GM18867 (cell line): ENCODE results near the gene PGLYRP4.

Experiments
- ATAC-seq: cut with Tn5 transposase; IDR thresholded peaks from one replicate; pipeline ENCODE4 v1.9.1; 2021; ENCODE audit warnings: mild to moderate bottlenecking, moderate library complexity; ENCODE audit not compliant: unreplicated experiment

PGLYRP4 gene

DNA sequence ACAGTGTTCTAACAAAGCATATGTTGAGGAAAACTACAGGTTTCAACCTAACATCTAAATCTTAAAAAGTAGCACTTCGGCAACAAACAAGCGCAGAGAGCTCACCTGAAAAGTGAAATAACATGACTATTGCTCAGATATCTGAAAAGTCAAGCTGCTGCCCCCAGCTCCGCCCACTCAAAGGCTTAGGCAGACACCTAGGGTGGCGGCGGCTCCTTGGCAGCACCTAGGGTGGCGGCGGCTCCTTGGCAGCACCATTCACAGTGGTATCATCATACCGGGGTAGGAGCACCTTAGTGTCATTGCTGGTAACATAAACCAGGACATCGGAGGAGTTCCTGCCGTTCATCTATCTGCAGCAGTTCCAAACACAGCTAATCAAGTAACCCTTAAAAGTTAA lies 30.9 kb upstream of the PGLYRP4 start:
- ATAC-seq: no peak

DNA sequence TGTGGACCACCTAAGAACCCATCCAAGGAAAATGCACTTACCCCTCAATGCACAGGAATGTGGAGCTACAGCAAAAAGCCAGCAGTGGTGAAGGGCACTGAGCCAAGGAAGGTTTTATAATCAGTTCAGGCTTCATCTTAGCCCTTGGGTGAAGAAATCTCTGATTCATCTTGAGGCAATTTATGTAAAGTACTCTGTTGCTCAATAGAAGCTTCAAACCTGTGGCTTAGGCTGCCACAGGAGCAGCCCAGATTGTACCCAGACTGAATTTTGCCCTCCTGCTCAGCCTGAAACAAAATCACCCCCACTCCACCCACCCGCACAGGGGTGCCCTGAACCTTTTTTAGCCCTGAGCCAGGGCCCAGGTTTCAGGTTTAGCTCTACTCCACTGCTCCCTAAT lies 26.9 kb upstream of the PGLYRP4 start, which contains the start of gene S100A12:
TSS of gene S100A12 (minus strand) at position 111 of the 400 bp plus-strand sequence. CDS start 1,029 bp downstream, outside the sequence.
- no peak for ATAC-seq

DNA sequence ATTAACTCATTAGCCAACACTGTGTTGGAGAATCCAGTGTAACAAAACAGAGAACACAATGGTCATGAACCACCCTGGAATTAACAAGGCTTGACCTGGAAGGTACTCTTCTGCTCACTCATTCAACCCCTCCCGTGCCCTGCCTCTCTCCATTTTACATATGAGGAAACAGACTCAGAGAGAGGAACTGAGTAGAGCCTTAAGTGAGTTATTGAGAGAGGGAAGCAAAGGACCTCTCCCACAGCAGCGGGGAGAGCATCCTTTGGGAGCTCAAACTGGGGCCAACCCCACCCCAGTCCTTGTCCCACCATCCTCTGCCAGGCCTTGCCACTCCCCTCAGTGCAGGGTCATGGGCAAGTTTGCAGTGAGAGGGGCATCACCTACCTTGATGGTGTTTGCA lies 25.4 kb upstream of the PGLYRP4 start:
- no peak for ATAC-seq

DNA sequence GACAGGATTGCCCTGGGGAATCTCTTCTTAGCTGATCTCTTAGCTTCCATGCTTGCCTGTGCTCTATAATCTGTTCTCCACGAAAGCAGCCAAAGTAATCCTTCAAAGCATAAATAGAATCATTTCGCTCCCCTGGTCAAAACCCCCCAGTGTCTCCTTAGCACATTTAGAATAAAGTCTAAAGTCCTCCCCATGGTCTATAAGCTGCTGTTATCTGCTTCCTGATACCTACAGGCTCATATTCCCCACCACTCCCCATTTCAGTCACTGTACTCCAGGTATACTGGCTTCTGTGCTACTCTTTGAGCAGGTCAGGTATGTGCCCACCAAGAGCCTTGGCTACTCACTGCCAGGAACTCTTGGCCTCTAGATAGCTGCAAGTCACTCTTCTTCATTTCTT lies 23.9 kb upstream of the PGLYRP4 start:
- no peak for ATAC-seq

DNA sequence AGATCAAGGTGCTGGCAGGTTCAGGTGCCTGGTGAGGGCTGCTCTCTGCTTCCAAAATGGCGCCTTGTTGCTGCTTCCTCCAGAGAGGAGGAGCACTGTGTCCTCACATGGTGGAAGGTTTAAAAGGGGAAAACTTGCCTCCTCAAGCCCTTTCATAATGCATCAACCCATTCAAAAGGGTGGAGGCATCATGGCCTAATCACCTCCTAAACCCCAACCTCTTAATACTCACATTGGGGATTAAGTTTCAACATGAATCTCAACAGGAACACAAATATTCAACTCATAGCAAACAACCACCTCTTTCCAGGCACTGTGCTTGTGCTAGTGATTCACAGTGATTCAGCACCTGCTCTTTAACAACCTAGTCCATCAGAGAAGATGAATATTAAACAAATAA lies 22.6 kb upstream of the PGLYRP4 start:
- ATAC-seq: no peak

DNA sequence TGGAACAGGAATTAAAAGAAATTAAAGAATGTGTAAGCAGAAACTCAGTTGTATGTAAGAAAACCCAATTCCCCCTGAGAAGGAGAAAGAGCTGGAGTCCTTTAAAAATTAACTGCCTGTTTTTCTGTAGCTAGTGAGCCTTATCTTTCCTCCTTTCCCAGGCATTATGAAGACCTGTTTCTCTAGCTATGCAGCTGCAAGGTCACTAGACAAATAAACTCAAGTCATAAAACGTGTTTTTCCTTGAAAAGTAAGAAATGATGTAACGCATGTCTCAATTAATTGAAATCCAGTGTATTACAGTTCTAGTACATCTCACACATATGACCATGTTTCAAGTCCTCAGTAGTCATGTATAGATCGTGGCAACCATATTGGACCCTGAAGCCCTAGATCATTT lies 21.5 kb upstream of the PGLYRP4 start:
- no peak for ATAC-seq

DNA sequence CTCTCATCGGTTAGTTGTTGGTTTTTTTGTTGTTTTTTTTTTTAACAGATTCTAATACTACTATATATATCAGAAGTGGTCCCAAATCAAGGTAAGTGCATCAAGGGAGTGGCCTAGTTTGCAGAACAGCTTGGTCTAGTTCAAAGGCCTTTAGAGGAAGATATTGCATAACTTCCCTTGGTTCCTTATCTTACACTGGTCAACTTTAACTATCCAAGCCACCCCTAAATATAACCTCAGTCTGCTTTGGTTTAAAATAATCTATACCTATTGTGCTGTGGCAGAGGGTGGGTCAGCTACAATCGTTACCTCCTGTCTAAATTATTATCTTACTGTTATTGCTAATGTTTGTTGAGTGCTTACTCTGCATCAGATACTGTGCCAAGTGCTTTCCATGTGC lies 19.9 kb upstream of the PGLYRP4 start:
- no peak for ATAC-seq

DNA sequence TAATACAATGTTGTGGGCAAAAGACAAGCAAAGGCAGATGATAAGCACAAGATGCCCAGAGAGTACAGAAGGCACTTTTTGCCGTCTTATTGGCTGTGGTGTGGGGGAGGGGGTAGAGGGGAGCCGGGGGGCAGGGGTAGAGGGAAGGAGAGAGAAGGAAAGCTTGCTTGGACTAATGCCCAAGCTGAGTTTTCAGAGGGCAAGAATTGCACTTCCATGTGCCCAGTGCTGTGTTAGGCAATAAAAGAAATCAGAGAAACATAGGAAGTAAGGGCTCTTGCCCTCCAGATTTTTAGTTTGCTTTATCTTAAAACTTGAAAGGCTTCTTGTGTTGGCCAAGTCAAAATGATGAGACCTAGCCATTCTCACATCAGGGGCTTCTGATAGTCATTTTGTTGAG lies 18.4 kb upstream of the PGLYRP4 start:
- no peak for ATAC-seq

DNA sequence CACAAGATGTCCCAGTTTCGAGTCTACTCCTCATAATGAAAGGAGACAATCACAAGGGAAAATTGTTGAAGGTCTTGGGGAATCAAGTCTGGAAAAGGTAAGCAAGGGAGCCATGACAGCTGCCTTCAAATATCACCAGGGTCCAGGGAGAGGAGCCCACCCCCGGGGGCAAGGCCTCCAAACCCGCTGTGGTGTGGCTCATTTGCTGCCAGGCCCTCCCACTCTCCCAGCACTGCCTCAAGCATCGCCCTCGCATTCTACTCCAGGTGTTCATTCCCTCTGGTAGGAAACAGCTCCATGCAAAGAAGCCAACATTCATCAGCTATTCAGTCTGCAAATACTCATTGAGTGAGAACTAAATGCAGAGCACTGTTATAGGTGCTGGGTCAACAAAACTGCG lies 17.6 kb upstream of the PGLYRP4 start:
- ATAC-seq: no peak

DNA sequence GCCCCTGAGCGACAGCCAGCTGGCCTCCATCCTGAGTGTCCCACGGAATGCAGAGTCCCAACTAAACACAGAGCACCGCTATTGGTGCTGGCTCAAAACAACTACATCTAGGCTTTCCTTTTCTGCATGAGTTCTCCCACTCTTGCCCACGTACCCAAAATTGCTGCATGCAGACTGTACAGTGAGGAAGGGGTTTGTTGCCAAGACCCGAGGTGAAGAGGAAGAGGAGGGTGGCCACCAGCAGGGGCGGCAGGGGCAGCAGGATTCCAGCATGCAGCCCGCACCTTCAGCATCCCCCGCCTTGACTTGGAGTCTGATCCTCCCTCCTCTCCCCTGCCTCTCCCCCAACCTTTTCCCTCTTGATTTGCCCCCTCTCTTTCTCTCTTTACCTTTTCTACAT lies 17.1 kb upstream of the PGLYRP4 start:
- ATAC-seq: no peak

DNA sequence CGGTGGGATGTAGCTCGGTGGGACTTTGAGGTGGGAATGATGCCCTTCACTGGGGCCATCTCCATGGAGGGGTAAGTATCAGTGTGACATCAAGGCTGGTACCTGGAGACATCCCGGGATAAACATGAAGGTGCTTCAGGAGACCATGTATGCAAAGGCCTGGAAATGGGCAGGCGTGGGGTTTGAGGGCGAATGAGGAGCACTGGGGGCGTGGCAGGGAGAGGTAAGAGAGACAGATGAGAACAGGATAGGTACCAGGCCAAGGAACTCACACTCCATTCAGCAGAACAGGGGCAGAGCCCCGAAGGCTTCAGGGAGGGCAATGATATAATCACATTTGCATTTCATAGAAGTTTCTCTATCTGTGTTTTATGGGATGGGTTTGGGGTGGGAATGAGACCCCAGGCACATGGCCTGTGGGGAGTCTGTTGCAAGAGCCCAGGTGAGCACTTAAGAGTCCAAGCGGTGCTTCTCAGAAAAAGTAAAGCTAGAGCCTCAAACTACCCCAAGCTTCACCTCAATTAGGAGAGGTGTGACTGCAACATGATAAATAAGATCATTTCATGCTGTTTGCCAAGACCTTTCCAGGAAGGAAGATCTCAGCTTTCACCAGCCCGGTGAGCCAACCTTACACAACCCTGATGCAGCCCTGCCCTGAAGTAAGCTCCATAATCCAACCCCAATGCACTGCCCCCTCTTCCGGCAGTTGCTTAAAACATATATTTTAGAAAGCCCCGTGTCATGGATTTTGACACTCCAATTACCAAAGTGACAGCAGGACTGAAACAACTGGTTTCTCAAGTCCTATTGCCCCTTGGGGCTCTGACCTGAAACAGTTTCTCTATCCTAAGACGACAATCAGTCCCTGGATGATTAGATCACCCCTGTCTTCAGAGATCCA lies 16.4 kb upstream of the PGLYRP4 start:
- ATAC-seq: no peak

DNA sequence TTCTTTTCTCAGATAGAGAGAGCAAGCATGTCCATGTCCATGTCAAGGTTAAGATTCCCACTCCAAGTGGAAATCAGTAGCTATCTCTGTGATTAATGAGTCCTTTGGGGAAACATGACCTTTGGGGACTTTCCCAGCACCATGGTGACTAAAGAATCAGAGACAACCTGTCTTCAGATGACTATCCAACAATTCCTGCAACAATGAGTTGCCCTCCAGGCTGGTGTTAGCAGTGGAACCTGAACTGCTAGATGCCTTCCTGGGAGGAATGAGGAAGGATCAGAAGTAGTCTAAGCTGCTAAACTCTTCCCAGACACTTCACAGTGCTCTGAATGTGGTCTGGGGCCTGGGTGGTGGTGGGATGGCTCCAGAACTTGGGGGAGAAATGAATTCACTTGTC lies 15.5 kb upstream of the PGLYRP4 start:
- ATAC-seq: no peak

DNA sequence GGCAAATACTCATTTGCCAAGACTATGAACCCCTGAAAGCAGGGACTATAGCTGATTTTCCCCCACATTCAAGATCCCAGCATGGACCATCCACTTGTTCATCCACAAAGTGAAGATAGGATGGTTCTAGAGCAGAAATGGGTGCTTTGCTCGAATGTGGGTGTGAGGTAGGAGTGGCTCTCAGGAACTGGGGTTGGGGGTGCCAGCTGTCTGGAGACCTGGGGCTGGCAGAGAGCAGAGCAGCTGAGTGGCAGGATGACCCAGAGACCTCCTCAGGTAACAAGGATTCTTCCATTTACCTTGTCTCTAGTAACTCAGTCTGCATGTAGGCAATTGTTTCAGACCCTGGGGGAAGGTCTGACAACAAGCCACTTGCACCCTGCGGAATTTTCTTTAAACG lies 15.0 kb upstream of the PGLYRP4 start:
- no peak for ATAC-seq

DNA sequence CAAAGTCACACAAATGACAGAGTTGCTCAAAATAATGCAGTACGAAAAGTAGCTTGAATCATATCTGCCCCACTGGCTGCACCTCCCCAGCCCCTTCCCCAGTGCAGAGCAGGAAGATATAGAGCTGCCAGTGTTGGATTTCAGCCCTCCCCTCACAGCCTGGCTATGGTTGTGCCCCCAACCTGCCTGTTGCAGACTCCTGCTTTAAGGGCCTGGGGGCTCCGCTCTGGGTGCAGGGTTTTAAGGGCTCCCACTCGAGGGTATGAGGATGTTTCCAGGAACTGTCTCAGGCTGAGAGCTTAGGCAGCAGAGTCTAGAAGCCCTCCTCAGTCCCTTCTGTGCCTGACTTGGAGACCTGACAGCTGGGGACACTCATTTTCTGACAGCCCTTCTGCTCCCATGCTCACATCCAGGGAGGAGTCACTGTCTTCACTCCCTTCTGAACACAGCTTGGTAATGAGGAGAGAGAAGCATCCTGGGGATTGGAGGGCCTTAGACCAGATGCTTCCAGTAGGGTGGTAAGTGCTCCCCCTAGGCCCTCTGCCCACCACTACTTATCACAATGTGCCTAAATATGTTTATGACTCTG lies 13.6 kb upstream of the PGLYRP4 start:
- ATAC-seq: no peak

DNA sequence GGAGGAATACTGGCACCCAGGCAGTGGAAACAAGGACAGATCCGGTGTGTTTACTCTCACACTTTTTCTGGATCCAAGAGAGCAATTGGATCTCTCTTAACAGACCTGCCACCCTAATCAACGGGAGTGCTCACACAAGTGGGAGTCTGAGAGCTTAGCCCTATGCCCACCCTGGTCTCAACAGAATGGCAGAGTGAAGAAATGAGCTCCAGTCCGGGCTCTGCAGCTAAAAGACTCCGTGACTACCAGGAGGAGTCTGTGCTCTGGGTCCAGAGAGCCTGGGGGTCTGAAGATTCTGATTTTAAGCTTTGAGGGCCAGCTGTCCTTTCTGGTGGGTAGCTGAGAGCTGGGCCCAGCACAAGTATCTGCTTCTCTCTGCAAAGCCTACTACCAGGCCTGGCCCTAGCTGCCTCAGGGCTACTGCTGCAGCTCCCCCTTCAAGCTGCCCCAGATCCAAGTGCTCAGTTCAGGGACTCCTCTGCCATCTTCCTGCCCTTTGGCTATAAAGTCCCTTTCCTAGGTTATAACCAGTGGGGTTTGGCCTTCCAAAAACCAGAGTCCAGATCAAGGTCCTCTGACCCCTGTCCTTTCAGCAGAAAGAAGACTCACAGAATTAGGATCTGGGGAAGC lies 13.0 kb upstream of the PGLYRP4 start:
- ATAC-seq: no peak

DNA sequence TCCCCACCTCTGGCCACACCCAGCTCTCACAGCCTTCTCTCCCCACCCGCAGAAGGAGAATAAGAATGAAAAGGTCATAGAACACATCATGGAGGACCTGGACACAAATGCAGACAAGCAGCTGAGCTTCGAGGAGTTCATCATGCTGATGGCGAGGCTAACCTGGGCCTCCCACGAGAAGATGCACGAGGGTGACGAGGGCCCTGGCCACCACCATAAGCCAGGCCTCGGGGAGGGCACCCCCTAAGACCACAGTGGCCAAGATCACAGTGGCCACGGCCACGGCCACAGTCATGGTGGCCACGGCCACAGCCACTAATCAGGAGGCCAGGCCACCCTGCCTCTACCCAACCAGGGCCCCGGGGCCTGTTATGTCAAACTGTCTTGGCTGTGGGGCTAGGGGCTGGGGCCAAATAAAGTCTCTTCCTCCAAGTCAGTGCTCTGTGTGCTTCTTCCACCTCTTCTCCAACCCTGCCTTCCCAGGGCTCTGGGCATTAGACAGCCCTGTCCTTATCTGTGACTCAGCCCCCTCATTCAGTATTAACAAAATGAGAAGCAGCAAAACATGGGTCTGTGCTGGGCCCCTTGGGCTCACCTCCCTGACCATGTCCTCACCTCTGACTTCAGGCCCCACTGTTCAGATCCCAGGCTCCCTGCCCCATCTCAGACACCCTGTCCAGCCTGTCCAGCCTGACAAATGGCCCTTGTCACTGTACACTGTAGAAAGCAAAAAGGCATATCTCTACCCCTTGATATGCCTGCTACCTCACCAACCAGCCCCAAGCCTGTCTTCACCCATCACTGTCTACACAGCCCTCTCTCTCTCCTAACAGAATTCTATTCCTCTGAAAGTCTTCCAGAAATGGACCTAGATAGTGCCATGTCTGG lies 12.2 kb upstream of the PGLYRP4 start:
- no peak for ATAC-seq

DNA sequence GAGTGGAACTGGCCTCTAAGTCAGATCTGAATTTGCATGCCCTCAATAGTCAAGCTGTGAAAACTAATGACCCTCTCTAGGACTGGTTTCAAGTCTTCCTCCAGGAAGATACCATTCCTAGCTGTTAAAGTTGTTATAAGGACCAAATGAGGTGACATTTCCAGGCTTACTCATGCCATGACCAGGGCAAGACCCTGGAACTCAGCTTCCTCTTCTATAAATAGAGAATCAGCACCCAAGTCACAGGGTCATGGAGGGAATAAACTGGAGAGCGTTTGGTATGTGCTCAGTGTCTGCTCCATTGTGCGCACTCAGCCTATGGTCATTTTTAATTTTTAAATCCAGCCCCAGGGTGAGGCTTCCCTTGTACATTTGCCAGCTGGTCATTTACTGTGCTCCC lies 11.5 kb upstream of the PGLYRP4 start:
- ATAC-seq: no peak

DNA sequence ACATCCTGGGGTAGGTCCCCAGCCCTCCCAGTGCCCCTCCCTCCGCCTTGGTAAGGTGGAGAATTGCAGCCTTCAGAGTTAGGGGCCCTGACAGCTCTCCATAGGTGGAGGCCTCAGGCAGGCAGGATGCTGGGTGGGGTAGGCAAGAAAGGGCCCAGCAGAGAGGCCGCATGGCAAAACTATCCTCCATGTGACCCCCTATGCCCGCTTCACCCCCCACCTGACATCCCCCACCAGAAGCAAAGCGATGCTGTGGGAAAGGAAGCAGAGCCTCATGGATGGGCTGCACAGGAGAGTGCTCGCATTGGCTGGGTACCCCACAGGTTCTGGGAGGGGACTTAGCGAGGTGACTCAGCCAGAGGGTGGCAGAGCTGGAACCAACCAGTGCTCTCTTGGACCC lies 10.6 kb upstream of the PGLYRP4 start:
- ATAC-seq: no peak

DNA sequence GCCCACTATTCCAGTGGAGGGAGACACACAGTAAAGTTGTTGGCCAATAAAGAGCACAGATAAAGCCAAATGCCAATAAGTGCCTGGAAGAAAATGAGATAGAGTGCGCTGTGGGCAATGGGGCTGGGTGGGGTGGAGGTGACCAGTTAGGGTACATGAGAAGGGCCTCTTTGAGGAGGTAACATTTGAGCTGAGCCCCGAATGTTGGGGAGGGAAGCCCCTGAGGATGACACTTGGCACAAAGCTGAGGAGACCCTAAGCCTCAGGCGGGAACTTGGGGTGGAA lies 10.0 kb upstream of the PGLYRP4 start:
- ATAC-seq: no peak

DNA sequence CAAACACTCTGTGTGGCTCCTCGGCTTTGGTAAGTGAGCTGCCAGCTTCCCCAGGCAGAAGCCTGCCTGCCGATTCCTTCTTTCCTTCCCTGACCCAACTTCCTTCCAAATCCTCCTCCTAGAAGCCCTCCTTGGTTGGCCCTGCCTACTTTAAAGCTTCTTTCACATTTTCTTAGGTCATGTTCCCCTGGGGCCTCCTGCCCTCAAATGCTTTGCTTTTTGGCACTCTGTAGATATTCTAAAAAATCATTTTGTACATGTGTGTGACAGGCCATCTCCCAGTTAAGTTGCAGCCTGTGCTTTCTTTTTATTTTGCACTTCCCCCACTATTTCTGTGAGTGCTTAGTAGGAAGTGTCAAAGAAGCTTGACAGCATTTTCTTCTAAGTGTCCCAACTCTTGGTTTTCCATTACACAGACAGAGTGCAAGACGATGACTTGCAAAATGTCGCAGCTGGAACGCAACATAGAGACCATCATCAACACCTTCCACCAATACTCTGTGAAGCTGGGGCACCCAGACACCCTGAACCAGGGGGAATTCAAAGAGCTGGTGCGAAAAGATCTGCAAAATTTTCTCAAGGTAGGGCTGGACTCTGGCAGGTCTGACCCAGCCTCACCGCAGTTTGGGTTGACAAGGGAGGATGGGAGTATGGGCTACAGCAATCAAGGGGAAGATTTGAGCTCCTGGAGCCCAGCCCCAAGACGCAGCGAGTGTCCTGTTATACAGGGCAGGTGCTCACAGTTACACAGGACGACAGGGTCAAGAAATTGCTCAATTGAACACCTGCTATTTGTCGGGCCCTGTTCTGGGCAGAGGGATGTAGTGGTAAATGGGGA lies 9.4 kb upstream of the PGLYRP4 start, which contains the start of gene S100A9:
TSS of gene S100A9 (plus strand) at position 2 of the 838 bp plus-strand sequence. CDS start at position 432, 430 bp downstream.
- no peak for ATAC-seq
